Measurements from ENCODE around the gene GJA5. TPM values are rescaled to one million over a fixed set of nuclear protein-coding genes. Genes with fewer than 3 reads are reported as not detected.

GJA5 gene
- total RNA-seq, 1 experiment from 2014 or later = 1.1 TPM

DNA sequence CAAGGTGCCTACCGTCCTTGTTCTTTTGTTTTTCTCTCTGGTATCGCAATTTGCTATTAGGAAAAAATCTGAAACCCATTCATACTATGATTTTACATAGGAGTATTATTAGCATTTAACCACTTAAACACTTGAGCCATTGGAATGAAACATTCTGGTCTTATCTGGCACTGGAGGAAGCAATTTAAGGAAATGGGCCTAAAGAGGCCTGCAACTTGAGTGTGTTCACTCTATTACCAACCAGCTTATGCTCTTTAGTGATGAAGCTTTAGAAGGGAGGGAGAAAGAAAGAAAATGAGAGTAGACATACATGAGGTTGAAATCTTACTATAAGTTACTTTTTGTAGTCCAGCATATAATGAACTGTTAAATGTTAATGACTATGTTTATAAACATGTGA is 5.7 kb downstream of the GJA5 start:
- no peaks in the 10 kb centered on the region for H3K36me3 ChIP-seq (ENCODE audit: low read depth, low read length)
- no peak overlapping the region for H3K9ac ChIP-seq (ENCODE audit: low read length)
- no peaks in the 10 kb centered on the region for H4K20me1 ChIP-seq (ENCODE audit: low read length)
- no peak overlapping the region for H3K27ac ChIP-seq (ENCODE audit: low read length)
- no peaks in the 10 kb centered on the region for H3K79me2 ChIP-seq (ENCODE audit: low read length)
- no peak overlapping the region for H3K4me3 ChIP-seq (ENCODE audit: low read length)
- no peaks in the 10 kb centered on the region for H3K9me3 ChIP-seq (ENCODE audit: low read length)
- peaks cover 44% of the 10 kb centered on the region for H3K4me1 ChIP-seq (ENCODE audit: insufficient read depth, low read length)
- H3K9me2 ChIP-seq (replicated peaks; ENCODE audit: low read length) = no peaks in the 10 kb centered on the region
- DNase-seq = no peak
- intact Hi-C loops (cut with micrococcal nuclease) = no loop called here
- TF ChIP-seq EZH2phosphoT487 (IDR thresholded peaks at IDR 0.05; ENCODE audit: borderline replicate concordance, low read length) (no peak), CTCF (conservative IDR thresholded peaks at IDR 0.05; ENCODE audit: low read depth, low read length) (no peak), EZH2 (IDR thresholded peaks at IDR 0.05; ENCODE audit: low read length, unreplicated experiment) (no peak)
- CTCF ChIA-PET = no interaction called here
- no peaks in the 10 kb centered on the region for H3K27me3 ChIP-seq (ENCODE audit: low read length)
- ATAC-seq = no peak
- POLR2A ChIA-PET (ENCODE audit: unreplicated experiment) = no interaction called here
- H2AFZ ChIP-seq (ENCODE audit: low read length) = no peak overlapping the region
- H3F3A ChIP-seq (ENCODE audit: low read length, unreplicated experiment) = no peaks in the 10 kb centered on the region
- no peak overlapping the region for H3K4me2 ChIP-seq (ENCODE audit: low read length)
- BruUV-seq (replicated peaks) = no TSS peak

DNA sequence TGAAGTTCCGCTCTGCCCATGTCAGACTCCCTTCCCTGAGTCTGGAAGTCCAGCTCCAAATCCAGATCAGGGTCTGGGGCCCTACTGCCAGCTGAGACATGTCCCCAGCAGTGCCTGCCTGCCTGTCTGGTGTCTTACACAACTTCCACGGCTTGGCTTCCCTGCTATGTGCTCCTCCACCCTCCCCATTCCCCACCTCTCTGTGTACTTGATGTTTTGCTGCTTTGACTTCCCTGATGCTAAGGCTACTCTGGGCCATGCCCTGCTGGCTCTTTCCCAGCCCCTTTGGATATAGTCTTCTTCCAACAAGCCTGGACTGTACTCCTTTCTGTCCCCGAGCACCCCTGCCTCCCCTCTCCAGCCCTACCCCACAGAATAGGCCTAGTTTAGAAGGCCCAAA is 7.3 kb downstream of the GJA5 start:
- Histone ChIP-seq H3K36me3 (ENCODE audit: low read depth, low read length) (no peaks in the 10 kb centered on the region), H3K27me3 (ENCODE audit: low read length) (no peaks in the 10 kb centered on the region), H3K4me3 (ENCODE audit: low read length) (no peak overlapping the region), H3K4me2 (ENCODE audit: low read length) (no peak overlapping the region), H3K4me1 (ENCODE audit: insufficient read depth, low read length) (peaks cover 51% of the 10 kb centered on the region), H3K9me2 (replicated peaks; ENCODE audit: low read length) (no peaks in the 10 kb centered on the region), H3K9me3 (ENCODE audit: low read length) (no peaks in the 10 kb centered on the region), H3K79me2 (ENCODE audit: low read length) (no peaks in the 10 kb centered on the region), H2AFZ (ENCODE audit: low read length) (no peak overlapping the region), H3K27ac (ENCODE audit: low read length) (no peak overlapping the region), H3F3A (ENCODE audit: low read length, unreplicated experiment) (no peaks in the 10 kb centered on the region), H3K9ac (ENCODE audit: low read length) (no peak overlapping the region), H4K20me1 (ENCODE audit: low read length) (no peaks in the 10 kb centered on the region)
- no TSS peak for BruUV-seq (replicated peaks)
- ChIA-PET POLR2A (ENCODE audit: unreplicated experiment) (no interaction called here), CTCF (no interaction called here)
- intact Hi-C loops (cut with micrococcal nuclease) = no loop called here
- no peak for ATAC-seq
- TF ChIP-seq CTCF (conservative IDR thresholded peaks at IDR 0.05; ENCODE audit: low read depth, low read length) (no peak), EZH2 (IDR thresholded peaks at IDR 0.05; ENCODE audit: low read length, unreplicated experiment) (no peak), EZH2phosphoT487 (IDR thresholded peaks at IDR 0.05; ENCODE audit: borderline replicate concordance, low read length) (no peak)
- no peak for DNase-seq

GRCh38 chr1:147752511-147752910 is 7.9 kb downstream of the GJA5 start:
- no peak overlapping the region for H3K27ac ChIP-seq (ENCODE audit: low read length)
- ATAC-seq = no peak

More at GRCh38 chr1:147752511-147752910, 7.9 kb downstream of the GJA5 start:
- DNase-seq = no peak
- H3K9me2 ChIP-seq (replicated peaks; ENCODE audit: low read length) = no peaks in the 10 kb centered on the region
- H2AFZ ChIP-seq (ENCODE audit: low read length) = no peak overlapping the region
- no TSS peak for BruUV-seq (replicated peaks)
- no peaks in the 10 kb centered on the region for H4K20me1 ChIP-seq (ENCODE audit: low read length)
- H3K4me3 ChIP-seq (ENCODE audit: low read length) = no peak overlapping the region
- no peaks in the 10 kb centered on the region for H3K36me3 ChIP-seq (ENCODE audit: low read depth, low read length)
- H3F3A ChIP-seq (ENCODE audit: low read length, unreplicated experiment) = no peaks in the 10 kb centered on the region
- no peaks in the 10 kb centered on the region for H3K9me3 ChIP-seq (ENCODE audit: low read length)
- ChIA-PET POLR2A (ENCODE audit: unreplicated experiment) (no interaction called here), CTCF (no interaction called here)
- no peak overlapping the region for H3K9ac ChIP-seq (ENCODE audit: low read length)
- H3K4me1 ChIP-seq (ENCODE audit: insufficient read depth, low read length) = peaks cover 46% of the 10 kb centered on the region
- no peaks in the 10 kb centered on the region for H3K27me3 ChIP-seq (ENCODE audit: low read length)
- no peaks in the 10 kb centered on the region for H3K79me2 ChIP-seq (ENCODE audit: low read length)
- intact Hi-C loops (cut with micrococcal nuclease) = no loop called here
- no peak overlapping the region for H3K4me2 ChIP-seq (ENCODE audit: low read length)
- no peak for TF ChIP-seq EZH2 (IDR thresholded peaks at IDR 0.05; ENCODE audit: low read length, unreplicated experiment)
- TF ChIP-seq EZH2phosphoT487 (IDR thresholded peaks at IDR 0.05; ENCODE audit: borderline replicate concordance, low read length) = no peak
- TF ChIP-seq CTCF (conservative IDR thresholded peaks at IDR 0.05; ENCODE audit: low read depth, low read length) = no peak
